Measurements from ENCODE around the gene PCDHGA1.
"Not testable (repeated sequence)": the region's sequence is repeated elsewhere in the genome, so short reads cannot be mapped to it uniquely, and the experiment has no call there.

Gene PCDHGA1

GRCh38 chr5:141346017-141346416, 15.7 kb downstream of the PCDHGA1 start:
- DNase-seq (ENCODE audit: low read depth in 2 of 2) = not testable (repeated sequence)

- DNase-seq (ENCODE audit: low read depth in 2 of 2) = no peak
These were observed 19.8 kb downstream of the PCDHGA1 start, which contains the start of gene PCDHGB1 for GRCh38 chr5:141349917-141350619. Gene PCDHGB1, plus strand, starts transcription at chr5:141350099. Its CDS starts 162 bp downstream, at chr5:141350261.

- no peak for DNase-seq (ENCODE audit: low read depth in 2 of 2)
These were observed 21.3 kb downstream of the PCDHGA1 start for GRCh38 chr5:141351591-141351990.

GRCh38 chr5:141354900-141355469, 24.7 kb downstream of the PCDHGA1 start, which contains the start of gene PCDHGA4:
Gene PCDHGA4, plus strand, starts transcription at chr5:141355021. Its CDS starts 87 bp downstream, at chr5:141355108.
- no peak for DNase-seq (ENCODE audit: low read depth in 2 of 2)

- DNase-seq (ENCODE audit: low read depth in 2 of 2) = no peak
These were observed 25.3 kb downstream of the PCDHGA1 start for GRCh38 chr5:141355641-141356040.

GRCh38 chr5:141356133-141356532, 25.8 kb downstream of the PCDHGA1 start:
- no peak for DNase-seq (ENCODE audit: low read depth in 2 of 2)

- no peak for DNase-seq (ENCODE audit: low read depth in 2 of 2)
These were observed 26.6 kb downstream of the PCDHGA1 start for GRCh38 chr5:141356950-141357349.

- no peak for DNase-seq (ENCODE audit: low read depth in 2 of 2)
These were observed 29.6 kb downstream of the PCDHGA1 start, which contains the start of gene PCDHGB2 for GRCh38 chr5:141359790-141360426. Gene PCDHGB2, plus strand, starts transcription at chr5:141359994. Its CDS starts 142 bp downstream, at chr5:141360136.

GRCh38 chr5:141360685-141361084, 30.4 kb downstream of the PCDHGA1 start:
- DNase-seq (ENCODE audit: low read depth in 2 of 2) = no peak

GRCh38 chr5:141362719-141363118, 32.4 kb downstream of the PCDHGA1 start:
- DNase-seq (ENCODE audit: low read depth in 2 of 2) = no peak

- DNase-seq (ENCODE audit: low read depth in 2 of 2) = no peak
These were observed 33.8 kb downstream of the PCDHGA1 start, which contains the start of gene PCDHGA5 for GRCh38 chr5:141363952-141364660. Gene PCDHGA5, plus strand, starts transcription at chr5:141364162. Its CDS starts 169 bp downstream, at chr5:141364331.

- no peak for DNase-seq (ENCODE audit: low read depth in 2 of 2)
These were observed 35.9 kb downstream of the PCDHGA1 start for GRCh38 chr5:141366016-141366896.

GRCh38 chr5:141369994-141370848, 39.9 kb downstream of the PCDHGA1 start, which contains the start of gene PCDHGB3:
Gene PCDHGB3, plus strand, starts transcription at chr5:141370242. Its CDS starts 153 bp downstream, at chr5:141370395.
- no peak for DNase-seq (ENCODE audit: low read depth in 2 of 2)

- DNase-seq (ENCODE audit: low read depth in 2 of 2) = no peak
These were observed 41.5 kb downstream of the PCDHGA1 start for GRCh38 chr5:141371572-141372475.

- no peak for DNase-seq (ENCODE audit: low read depth in 2 of 2)
These were observed 43.5 kb downstream of the PCDHGA1 start, which contains the start of gene PCDHGA6 for GRCh38 chr5:141373673-141374317. Gene PCDHGA6, plus strand, starts transcription at chr5:141373891. Its CDS starts 193 bp downstream, at chr5:141374084.

GRCh38 chr5:141374627-141375026, 44.3 kb downstream of the PCDHGA1 start:
- no peak for DNase-seq (ENCODE audit: low read depth in 2 of 2)

GRCh38 chr5:141375444-141376155, 45.3 kb downstream of the PCDHGA1 start:
- not testable (repeated sequence) for DNase-seq (ENCODE audit: low read depth in 2 of 2)
